Osteoblast (primary cell): ENCODE data around the gene ME2. TPM values are rescaled to one million over a fixed set of nuclear protein-coding genes. Genes with fewer than 3 reads are reported as not detected.

ENCODE experiments used
- DNase-seq: peaks from one replicate; pipeline ENCODE4 v3.0.0; 2011; ENCODE audit warnings: low spot score, mixed read lengths; ENCODE audit not compliant: insufficient read length; ENCODE audit errors: missing footprints
- H2AFZ ChIP-seq: 2 replicates; pipeline ENCODE4 v1.6.0; 2011; ENCODE audit warnings: mild to moderate bottlenecking, low read length
- H3K27ac ChIP-seq: 2 replicates; pipeline ENCODE4 v1.5.1; 2011; ENCODE audit warnings: mild to moderate bottlenecking, low read depth, low read length, moderate library complexity
- H3K27me3 ChIP-seq: 2 replicates; pipeline ENCODE4 v1.6.0; 2012; ENCODE audit warnings: mild to moderate bottlenecking, control low read depth, inconsistent platforms, low read length, moderate library complexity; ENCODE audit not compliant: insufficient read depth
- H3K36me3 ChIP-seq: 2 replicates; pipeline ENCODE4 v1.5.1; 2011; ENCODE audit warnings: mild to moderate bottlenecking, low read length, control low read depth, moderate library complexity; ENCODE audit not compliant: insufficient read depth
- H3K4me1 ChIP-seq: 2 replicates; pipeline ENCODE4 v1.5.1; 2011; ENCODE audit warnings: mild to moderate bottlenecking, low read length, control low read depth, moderate library complexity; ENCODE audit not compliant: insufficient read depth
- H3K4me2 ChIP-seq: 2 replicates; pipeline ENCODE4 v1.6.0; 2011; ENCODE audit warnings: mild to moderate bottlenecking, low read length; ENCODE audit not compliant: insufficient read depth
- H3K4me3 ChIP-seq: fragments of 200-600 bp; sonication (generic); 3 replicates; pipeline ENCODE4 v1.5.1; 2012; ENCODE audit warnings: mild to moderate bottlenecking, low read length, inconsistent platforms; ENCODE audit not compliant: insufficient read depth
- H3K79me2 ChIP-seq: 2 replicates; pipeline ENCODE4 v1.6.0; 2012; ENCODE audit warnings: mild to moderate bottlenecking, low read length, control low read depth, inconsistent platforms; ENCODE audit not compliant: insufficient read depth
- H3K9me3 ChIP-seq: 2 replicates; pipeline ENCODE4 v1.5.1; 2011; ENCODE audit warnings: low read depth, low read length, control low read depth
- H4K20me1 ChIP-seq: 2 replicates; pipeline ENCODE4 v1.6.0; 2012; ENCODE audit warnings: mild to moderate bottlenecking, low read length, control low read depth; ENCODE audit not compliant: insufficient read depth
- total RNA-seq: library from RNA; depleted of rRNA; stranded (reverse); fragments of >200 nt; gene quantifications from 2 replicates; pipeline ENCODE4 v1.2.3, GENCODE V29; 2012
- TF ChIP-seq, protein P1 (sequence below): IDR thresholded peaks from 2 replicates; pipeline ENCODE4 v1.5.1; 2011; ENCODE audit warnings: mild to moderate bottlenecking, low read depth, low read length, moderate library complexity; ENCODE audit errors: extremely low read depth

ME2 gene
- total RNA-seq, 1 donor: 38.0 TPM

DNA sequence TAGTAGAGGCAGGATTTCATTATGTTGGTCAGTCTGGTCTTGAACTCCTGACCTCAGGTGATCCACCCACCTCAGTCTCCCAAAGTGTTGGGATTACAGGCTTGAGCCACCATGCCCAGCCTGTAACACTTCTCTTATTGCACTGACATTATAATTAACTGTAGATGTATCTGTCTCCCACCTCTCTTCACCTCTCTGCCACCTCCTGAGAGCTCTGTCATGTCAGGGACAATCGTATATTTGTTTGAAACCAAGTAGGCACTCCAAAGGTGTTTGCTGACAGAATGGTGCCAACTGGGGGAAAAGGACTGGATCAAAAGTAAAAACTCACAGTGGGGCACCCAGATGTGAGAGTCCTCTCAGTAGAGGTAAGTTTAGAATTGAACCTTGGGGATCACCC, 17.3 kb upstream of the ME2 start:
- no peak overlapping the region for H2AFZ ChIP-seq
- TF ChIP-seq, protein P1, sequence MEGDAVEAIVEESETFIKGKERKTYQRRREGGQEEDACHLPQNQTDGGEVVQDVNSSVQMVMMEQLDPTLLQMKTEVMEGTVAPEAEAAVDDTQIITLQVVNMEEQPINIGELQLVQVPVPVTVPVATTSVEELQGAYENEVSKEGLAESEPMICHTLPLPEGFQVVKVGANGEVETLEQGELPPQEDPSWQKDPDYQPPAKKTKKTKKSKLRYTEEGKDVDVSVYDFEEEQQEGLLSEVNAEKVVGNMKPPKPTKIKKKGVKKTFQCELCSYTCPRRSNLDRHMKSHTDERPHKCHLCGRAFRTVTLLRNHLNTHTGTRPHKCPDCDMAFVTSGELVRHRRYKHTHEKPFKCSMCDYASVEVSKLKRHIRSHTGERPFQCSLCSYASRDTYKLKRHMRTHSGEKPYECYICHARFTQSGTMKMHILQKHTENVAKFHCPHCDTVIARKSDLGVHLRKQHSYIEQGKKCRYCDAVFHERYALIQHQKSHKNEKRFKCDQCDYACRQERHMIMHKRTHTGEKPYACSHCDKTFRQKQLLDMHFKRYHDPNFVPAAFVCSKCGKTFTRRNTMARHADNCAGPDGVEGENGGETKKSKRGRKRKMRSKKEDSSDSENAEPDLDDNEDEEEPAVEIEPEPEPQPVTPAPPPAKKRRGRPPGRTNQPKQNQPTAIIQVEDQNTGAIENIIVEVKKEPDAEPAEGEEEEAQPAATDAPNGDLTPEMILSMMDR: no peak
- no peak overlapping the region for H3K27ac ChIP-seq
- peaks cover 7% of the 10 kb centered on the region for H3K4me1 ChIP-seq
- H3K9me3 ChIP-seq: no peaks in the 10 kb centered on the region
- no peaks in the 10 kb centered on the region for H4K20me1 ChIP-seq
- no peaks in the 10 kb centered on the region for H3K36me3 ChIP-seq
- no peaks in the 10 kb centered on the region for H3K79me2 ChIP-seq
- no peaks in the 10 kb centered on the region for H3K27me3 ChIP-seq
- H3K4me3 ChIP-seq: no peak overlapping the region
- DNase-seq: no peak
- no peak overlapping the region for H3K4me2 ChIP-seq

DNA sequence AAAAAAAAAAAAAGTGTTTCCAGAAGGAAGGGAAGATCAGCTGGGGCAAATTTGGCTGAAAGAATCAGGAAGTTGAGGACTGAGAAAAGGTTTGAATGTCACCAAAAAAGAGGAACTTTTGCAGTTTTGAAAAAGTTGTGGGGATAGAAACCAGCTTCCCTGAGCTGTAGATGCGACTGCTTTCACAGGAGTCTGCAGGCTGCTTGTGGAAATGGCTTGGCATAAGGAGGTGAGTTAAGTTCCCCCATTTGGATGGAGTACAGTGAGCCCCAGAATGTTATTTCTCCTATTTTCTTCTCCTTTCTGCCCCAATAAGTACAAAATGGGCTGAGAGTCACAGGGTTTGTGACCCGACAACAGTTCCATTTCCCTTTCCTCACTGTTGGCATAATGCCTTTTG, 16.5 kb upstream of the ME2 start:
- Histone ChIP-seq H4K20me1 (no peaks in the 10 kb centered on the region), H3K79me2 (no peaks in the 10 kb centered on the region), H3K27me3 (no peaks in the 10 kb centered on the region), H3K4me3 (no peak overlapping the region), H3K27ac (no peak overlapping the region), H3K4me1 (peaks cover 5% of the 10 kb centered on the region), H2AFZ (no peak overlapping the region), H3K9me3 (no peaks in the 10 kb centered on the region), H3K4me2 (no peak overlapping the region), H3K36me3 (no peaks in the 10 kb centered on the region)
- no peak for DNase-seq
- TF ChIP-seq, protein P1: no peak

DNA sequence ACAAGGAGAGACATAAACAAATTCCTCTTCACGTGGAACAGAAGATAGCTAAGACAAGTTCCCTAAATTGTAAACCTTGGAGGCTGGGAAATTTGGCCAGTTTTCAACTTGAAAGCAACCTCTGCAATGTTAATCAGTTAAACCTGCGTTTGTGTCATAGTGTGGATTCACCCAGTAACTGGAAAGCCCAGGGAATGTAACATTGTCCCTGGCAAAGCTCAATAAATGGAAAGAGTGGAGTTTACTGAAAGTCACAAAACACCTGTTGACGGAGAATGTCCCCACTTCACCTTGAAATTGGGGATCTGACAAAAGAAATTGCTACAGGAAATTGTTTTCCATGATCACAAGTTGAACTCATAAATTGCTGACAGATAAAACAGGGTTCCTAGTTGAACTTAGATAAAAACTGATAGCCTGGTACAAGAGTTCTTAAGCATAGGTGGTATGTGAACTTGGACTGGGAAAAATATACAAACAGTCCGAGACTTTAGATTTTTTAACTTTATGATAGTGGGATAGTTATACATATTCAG, 15.0 kb upstream of the ME2 start:
- no peak overlapping the region for H3K4me3 ChIP-seq
- no peaks in the 10 kb centered on the region for H3K9me3 ChIP-seq
- TF ChIP-seq, protein P1: no peak
- no peak overlapping the region for H3K4me2 ChIP-seq
- H3K27me3 ChIP-seq: no peaks in the 10 kb centered on the region
- no peaks in the 10 kb centered on the region for H3K79me2 ChIP-seq
- DNase-seq: no peak
- no peaks in the 10 kb centered on the region for H3K36me3 ChIP-seq
- H2AFZ ChIP-seq: no peak overlapping the region
- peaks cover 7% of the 10 kb centered on the region for H3K4me1 ChIP-seq
- no peaks in the 10 kb centered on the region for H4K20me1 ChIP-seq
- H3K27ac ChIP-seq: no peak overlapping the region

DNA sequence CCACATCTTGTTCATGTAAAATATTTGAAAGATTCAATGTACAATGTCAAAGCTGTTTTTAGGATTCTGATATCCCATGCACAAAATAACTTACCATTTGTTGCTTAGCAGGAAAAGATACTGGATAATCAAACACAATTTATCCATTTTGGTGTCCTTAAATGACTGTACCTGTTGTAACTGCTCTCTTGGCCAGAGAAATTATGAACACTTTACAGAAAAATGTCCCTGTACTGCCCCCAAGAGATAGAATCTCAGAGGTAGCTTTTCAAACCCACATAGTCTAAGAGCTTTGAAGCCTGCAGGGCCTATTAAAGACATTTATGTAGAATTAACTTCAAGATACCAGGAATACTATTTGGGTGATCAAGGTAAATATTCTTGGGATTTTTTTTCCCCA, 12.2 kb upstream of the ME2 start:
- no peaks in the 10 kb centered on the region for H3K9me3 ChIP-seq
- TF ChIP-seq, protein P1: peak; percentile 24
- H3K36me3 ChIP-seq: no peaks in the 10 kb centered on the region
- no peak overlapping the region for H3K4me2 ChIP-seq
- no peaks in the 10 kb centered on the region for H4K20me1 ChIP-seq
- DNase-seq: no peak
- no peak overlapping the region for H3K4me3 ChIP-seq
- H3K27me3 ChIP-seq: no peaks in the 10 kb centered on the region
- H3K79me2 ChIP-seq: no peaks in the 10 kb centered on the region
- H2AFZ ChIP-seq: no peak overlapping the region
- H3K27ac ChIP-seq: no peak overlapping the region
- peaks cover 17% of the 10 kb centered on the region for H3K4me1 ChIP-seq
